HCT116 (cell line): ENCODE measurements around the gene DNAJC4.

Experiments
- CEBPB ChIP-seq: IDR thresholded peaks from 2 replicates; pipeline ENCODE4 v1.6.1; 2012; ENCODE audit warnings: low read depth
- EZH2 ChIP-seq: fragments of 200-600 bp; sonication (generic); IDR thresholded peaks from 2 replicates; pipeline ENCODE4 v1.6.1; 2017; ENCODE audit warnings: antibody characterized with exemption, mixed run types
- POLR2A ChIP-seq: IDR thresholded peaks from 2 replicates; pipeline ENCODE4 v1.7.0; 2011; ENCODE audit warnings: borderline replicate concordance; ENCODE audit not compliant: insufficient read depth, insufficient read length; ENCODE audit errors: extremely low read depth
- SP1 ChIP-seq: IDR thresholded peaks from 2 replicates; pipeline ENCODE4 v1.6.1; 2012; ENCODE audit warnings: low read depth
- TF ChIP-seq, protein P1 (sequence below): IDR thresholded peaks from 2 replicates; pipeline ENCODE4 v1.6.1; 2012; ENCODE audit warnings: low read depth
- TF ChIP-seq, protein P2 (sequence below), 3 experiments: fragments of 200-600 bp in 1 of 3; sonication (generic) in 1 of 3; IDR thresholded peaks in 2 of 3; conservative IDR thresholded peaks in 1 of 3; 2 replicates each; pipeline ENCODE4 v1.5.1; 2012 to 2017; ENCODE audit warnings: low read depth in 2 of 3, low read length in 2 of 3, antibody characterized with exemption in 1 of 3, borderline replicate concordance in 1 of 3, control low read depth in 1 of 3, mild to moderate bottlenecking in 1 of 3, mixed read lengths in 1 of 3, mixed run types in 1 of 3, moderate library complexity in 1 of 3; ENCODE audit not compliant: insufficient read depth in 1 of 3

DNA sequence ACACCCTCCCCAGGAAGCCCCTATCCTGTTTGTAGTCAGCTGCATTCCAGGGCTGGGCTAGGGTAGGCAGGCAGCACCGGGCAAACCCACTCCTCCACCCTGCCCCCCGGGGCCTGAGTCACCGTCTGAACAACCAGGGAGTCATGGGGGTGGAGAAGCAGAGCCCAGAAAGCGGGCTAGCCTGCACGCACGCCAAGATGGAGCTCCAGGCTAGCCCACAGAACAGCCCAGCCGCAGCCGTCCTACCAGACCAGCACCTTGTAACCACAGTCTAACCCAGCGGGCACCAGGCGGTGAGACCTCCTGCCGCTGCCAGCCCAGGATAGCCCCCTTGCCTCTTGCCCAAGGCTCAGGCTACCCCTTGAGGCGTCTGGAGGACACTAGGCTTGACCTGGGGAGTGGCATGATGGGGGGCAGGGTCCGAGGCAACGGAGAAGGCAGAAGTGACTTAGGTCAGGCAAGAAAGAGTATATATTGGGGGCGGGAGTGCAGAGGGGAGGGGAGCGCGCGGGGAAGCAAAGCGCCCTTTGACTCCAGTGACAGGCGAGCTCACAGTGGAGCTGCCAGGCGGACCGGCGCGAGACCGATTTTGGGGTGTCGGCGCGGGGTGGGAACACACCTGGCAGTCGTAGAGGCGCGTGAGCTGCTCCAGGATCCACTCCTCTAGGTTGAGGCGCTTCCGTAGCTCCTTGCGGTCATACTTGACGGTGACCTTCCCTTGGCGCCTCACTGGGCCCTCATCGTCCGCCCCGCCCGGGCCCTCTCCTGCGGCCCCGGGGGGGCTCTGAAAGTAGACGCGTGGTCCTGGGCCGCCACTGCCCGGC lies 15.7 kb downstream of the DNAJC4 start:
- TF ChIP-seq, protein P1, sequence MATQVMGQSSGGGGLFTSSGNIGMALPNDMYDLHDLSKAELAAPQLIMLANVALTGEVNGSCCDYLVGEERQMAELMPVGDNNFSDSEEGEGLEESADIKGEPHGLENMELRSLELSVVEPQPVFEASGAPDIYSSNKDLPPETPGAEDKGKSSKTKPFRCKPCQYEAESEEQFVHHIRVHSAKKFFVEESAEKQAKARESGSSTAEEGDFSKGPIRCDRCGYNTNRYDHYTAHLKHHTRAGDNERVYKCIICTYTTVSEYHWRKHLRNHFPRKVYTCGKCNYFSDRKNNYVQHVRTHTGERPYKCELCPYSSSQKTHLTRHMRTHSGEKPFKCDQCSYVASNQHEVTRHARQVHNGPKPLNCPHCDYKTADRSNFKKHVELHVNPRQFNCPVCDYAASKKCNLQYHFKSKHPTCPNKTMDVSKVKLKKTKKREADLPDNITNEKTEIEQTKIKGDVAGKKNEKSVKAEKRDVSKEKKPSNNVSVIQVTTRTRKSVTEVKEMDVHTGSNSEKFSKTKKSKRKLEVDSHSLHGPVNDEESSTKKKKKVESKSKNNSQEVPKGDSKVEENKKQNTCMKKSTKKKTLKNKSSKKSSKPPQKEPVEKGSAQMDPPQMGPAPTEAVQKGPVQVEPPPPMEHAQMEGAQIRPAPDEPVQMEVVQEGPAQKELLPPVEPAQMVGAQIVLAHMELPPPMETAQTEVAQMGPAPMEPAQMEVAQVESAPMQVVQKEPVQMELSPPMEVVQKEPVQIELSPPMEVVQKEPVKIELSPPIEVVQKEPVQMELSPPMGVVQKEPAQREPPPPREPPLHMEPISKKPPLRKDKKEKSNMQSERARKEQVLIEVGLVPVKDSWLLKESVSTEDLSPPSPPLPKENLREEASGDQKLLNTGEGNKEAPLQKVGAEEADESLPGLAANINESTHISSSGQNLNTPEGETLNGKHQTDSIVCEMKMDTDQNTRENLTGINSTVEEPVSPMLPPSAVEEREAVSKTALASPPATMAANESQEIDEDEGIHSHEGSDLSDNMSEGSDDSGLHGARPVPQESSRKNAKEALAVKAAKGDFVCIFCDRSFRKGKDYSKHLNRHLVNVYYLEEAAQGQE: no peak
- TF ChIP-seq, protein P2, sequence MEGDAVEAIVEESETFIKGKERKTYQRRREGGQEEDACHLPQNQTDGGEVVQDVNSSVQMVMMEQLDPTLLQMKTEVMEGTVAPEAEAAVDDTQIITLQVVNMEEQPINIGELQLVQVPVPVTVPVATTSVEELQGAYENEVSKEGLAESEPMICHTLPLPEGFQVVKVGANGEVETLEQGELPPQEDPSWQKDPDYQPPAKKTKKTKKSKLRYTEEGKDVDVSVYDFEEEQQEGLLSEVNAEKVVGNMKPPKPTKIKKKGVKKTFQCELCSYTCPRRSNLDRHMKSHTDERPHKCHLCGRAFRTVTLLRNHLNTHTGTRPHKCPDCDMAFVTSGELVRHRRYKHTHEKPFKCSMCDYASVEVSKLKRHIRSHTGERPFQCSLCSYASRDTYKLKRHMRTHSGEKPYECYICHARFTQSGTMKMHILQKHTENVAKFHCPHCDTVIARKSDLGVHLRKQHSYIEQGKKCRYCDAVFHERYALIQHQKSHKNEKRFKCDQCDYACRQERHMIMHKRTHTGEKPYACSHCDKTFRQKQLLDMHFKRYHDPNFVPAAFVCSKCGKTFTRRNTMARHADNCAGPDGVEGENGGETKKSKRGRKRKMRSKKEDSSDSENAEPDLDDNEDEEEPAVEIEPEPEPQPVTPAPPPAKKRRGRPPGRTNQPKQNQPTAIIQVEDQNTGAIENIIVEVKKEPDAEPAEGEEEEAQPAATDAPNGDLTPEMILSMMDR (IDR thresholded peaks at IDR 0.05 in 2 of 3, conservative IDR thresholded peaks at IDR 0.05 in 1 of 3; ENCODE audit: borderline replicate concordance in 1 of 3, insufficient read depth in 1 of 3, low read depth in 2 of 3, low read length in 2 of 3): no peak
- TF ChIP-seq POLR2A: no peak
- no peak for TF ChIP-seq CEBPB
- no peak for TF ChIP-seq SP1
- no peak for TF ChIP-seq EZH2
